ENCODE data around the gene LCN6. TPM values are rescaled to one million over a fixed set of nuclear protein-coding genes. Genes with fewer than 3 reads are reported as not detected.

Gene LCN6
- total and polyA plus RNA-seq, 9 of the 15 experiments (the other 6 are each of a cell fraction or from before 2014, with no cell fraction given): 0.10 to 0.45 (median 0.37) TPM; not detected in 5

DNA sequence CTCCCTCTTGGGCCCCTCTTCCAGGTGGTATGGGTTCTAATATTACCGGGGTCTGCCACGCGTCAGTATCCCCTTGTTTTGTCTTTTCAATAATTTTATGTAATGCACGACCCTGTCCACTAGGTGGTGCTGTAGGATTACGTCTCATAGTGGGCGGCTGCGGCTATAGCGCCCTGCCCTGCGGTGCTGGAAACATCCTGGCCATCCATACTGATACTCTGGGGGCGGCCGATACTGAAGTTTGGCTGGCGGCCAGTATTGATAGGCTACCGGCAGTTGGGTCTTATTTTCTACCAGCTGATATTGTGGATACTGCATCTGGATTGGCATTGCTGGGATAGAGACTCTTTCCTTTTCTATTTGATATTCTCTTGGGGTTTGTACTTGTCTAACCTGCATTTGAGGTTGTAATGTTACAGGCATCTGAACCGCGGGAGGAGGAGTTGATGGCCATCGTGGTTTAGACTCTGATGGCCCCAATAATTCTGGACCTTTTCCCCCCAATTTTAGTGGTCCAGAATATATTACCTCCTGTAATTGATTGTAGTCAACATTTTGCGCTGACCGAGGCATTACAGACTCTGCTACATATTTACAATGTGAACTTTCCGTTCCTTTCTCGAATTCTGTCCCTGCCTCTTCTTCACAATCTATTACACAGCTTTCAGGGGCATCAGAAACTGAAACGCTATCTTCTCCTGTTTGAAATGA, 39.5 kb upstream of the LCN6 start (continued):
- TF ChIP-seq CHD1 (IDR thresholded peaks at IDR 0.05; ENCODE audit: low read length) (no peak), TCF7 (IDR thresholded peaks at IDR 0.05; ENCODE audit: borderline replicate concordance) (no peak), XRCC3 (IDR thresholded peaks at IDR 0.05) (no peak), ZBTB8A (IDR thresholded peaks at IDR 0.05; ENCODE audit: partially characterized antibody) (no peak), RBBP5 (IDR thresholded peaks at IDR 0.05; ENCODE audit: borderline replicate concordance, insufficient read depth, low read length, poor library complexity, severe bottlenecking) (no peak), ILK (tag; IDR thresholded peaks at IDR 0.05; ENCODE audit: borderline replicate concordance, low read depth) (no peak), YY1 (IDR thresholded peaks at IDR 0.05; ENCODE audit: borderline replicate concordance in 1 of 3, control insufficient read depth in 1 of 3, extremely low read depth in 1 of 3, insufficient read depth in 3 of 3, insufficient read length in 1 of 3, insufficient replicate concordance in 2 of 3, low read depth in 1 of 3, low read length in 2 of 3) (peak in 1 of 3 experiments; percentile 22), DACH1 (IDR thresholded peaks at IDR 0.05; ENCODE audit: partially characterized antibody) (peak; percentile 29), ZNF699 (CRISPR knock-in tag; IDR thresholded peaks at IDR 0.05; ENCODE audit: insufficient replicate concordance) (no peak), SRSF9 (IDR thresholded peaks at IDR 0.05; ENCODE audit: borderline replicate concordance, low read depth, low read length) (no peak), BACH1 (tag; IDR thresholded peaks at IDR 0.05) (no peak), ZNF384 (IDR thresholded peaks at IDR 0.05; ENCODE audit: low read depth, low read length) (0 out of 2 replicates have a peak, but pooled peaks have one; percentile 12), RCOR1 (IDR thresholded peaks at IDR 0.05; ENCODE audit: borderline replicate concordance in 1 of 2, low read depth in 2 of 2, low read length in 2 of 2) (peak in 1 of 2 experiments; percentile 63; a peak in 1 of 4 replicates), ZNF551 (CRISPR knock-in tag; IDR thresholded peaks at IDR 0.05) (no peak), GABPB1 (CRISPR knock-in tag; IDR thresholded peaks at IDR 0.05) (no peak), MAFF (IDR thresholded peaks at IDR 0.05; ENCODE audit: low read length) (no peak)
- TF ChIP-seq, protein P1, sequence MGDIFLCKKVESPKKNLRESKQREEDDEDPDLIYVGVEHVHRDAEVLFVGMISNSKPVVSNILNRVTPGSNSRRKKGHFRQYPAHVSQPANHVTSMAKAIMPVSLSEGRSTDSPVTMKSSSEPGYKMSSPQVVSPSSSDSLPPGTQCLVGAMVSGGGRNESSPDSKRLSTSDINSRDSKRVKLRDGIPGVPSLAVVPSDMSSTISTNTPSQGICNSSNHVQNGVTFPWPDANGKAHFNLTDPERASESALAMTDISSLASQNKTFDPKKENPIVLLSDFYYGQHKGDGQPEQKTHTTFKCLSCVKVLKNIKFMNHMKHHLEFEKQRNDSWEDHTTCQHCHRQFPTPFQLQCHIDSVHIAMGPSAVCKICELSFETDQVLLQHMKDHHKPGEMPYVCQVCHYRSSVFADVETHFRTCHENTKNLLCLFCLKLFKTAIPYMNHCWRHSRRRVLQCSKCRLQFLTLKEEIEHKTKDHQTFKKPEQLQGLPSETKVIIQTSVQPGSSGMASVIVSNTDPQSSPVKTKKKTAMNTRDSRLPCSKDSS (IDR thresholded peaks at IDR 0.05; ENCODE audit: low read depth, partially characterized antibody): no peak
- TF ChIP-seq, protein P2, sequence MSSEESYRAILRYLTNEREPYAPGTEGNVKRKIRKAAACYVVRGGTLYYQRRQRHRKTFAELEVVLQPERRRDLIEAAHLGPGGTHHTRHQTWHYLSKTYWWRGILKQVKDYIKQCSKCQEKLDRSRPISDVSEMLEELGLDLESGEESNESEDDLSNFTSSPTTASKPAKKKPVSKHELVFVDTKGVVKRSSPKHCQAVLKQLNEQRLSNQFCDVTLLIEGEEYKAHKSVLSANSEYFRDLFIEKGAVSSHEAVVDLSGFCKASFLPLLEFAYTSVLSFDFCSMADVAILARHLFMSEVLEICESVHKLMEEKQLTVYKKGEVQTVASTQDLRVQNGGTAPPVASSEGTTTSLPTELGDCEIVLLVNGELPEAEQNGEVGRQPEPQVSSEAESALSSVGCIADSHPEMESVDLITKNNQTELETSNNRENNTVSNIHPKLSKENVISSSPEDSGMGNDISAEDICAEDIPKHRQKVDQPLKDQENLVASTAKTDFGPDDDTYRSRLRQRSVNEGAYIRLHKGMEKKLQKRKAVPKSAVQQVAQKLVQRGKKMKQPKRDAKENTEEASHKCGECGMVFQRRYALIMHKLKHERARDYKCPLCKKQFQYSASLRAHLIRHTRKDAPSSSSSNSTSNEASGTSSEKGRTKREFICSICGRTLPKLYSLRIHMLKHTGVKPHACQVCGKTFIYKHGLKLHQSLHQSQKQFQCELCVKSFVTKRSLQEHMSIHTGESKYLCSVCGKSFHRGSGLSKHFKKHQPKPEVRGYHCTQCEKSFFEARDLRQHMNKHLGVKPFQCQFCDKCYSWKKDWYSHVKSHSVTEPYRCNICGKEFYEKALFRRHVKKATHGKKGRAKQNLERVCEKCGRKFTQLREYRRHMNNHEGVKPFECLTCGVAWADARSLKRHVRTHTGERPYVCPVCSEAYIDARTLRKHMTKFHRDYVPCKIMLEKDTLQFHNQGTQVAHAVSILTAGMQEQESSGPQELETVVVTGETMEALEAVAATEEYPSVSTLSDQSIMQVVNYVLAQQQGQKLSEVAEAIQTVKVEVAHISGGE (CRISPR knock-in tag; IDR thresholded peaks at IDR 0.05): no peak
- TF ChIP-seq, protein P3, sequence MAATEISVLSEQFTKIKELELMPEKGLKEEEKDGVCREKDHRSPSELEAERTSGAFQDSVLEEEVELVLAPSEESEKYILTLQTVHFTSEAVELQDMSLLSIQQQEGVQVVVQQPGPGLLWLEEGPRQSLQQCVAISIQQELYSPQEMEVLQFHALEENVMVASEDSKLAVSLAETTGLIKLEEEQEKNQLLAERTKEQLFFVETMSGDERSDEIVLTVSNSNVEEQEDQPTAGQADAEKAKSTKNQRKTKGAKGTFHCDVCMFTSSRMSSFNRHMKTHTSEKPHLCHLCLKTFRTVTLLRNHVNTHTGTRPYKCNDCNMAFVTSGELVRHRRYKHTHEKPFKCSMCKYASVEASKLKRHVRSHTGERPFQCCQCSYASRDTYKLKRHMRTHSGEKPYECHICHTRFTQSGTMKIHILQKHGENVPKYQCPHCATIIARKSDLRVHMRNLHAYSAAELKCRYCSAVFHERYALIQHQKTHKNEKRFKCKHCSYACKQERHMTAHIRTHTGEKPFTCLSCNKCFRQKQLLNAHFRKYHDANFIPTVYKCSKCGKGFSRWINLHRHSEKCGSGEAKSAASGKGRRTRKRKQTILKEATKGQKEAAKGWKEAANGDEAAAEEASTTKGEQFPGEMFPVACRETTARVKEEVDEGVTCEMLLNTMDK (IDR thresholded peaks at IDR 0.05; ENCODE audit: borderline replicate concordance, insufficient read depth, low read depth, low read length, poor library complexity, severe bottlenecking): no peak

Measured in K562 (cell line).